ENCODE results near the gene SEC22C.

Gene SEC22C

GRCh38 chr3:42533161-42533897 is 48.4 kb downstream of the SEC22C start:
- no peaks in the 10 kb centered on the region for H3K27me3 ChIP-seq (ENCODE audit: control insufficient read depth in 1 of 2, insufficient read depth in 2 of 2, low read length in 2 of 2)
- H3K36me3 ChIP-seq (ENCODE audit: control insufficient read depth in 2 of 2, insufficient read depth in 2 of 2, low read length in 2 of 2), result no peaks in the 10 kb centered on the region
- no peak overlapping the region for H3K9ac ChIP-seq (ENCODE audit: low read length in 2 of 2)
- no peaks in the 10 kb centered on the region for H3K9me3 ChIP-seq (ENCODE audit: control insufficient read depth in 2 of 2, low read length in 2 of 2)
- H3K4me3 ChIP-seq (ENCODE audit: low read length in 2 of 2), result no peak overlapping the region
- H3K4me1 ChIP-seq (ENCODE audit: control insufficient read depth, insufficient read depth, low read length), result no peaks in the 10 kb centered on the region
- no peak overlapping the region for H3K27ac ChIP-seq (ENCODE audit: low read length)

GRCh38 chr3:42532229-42532628 is 49.5 kb downstream of the SEC22C start:
- H3K9me3 ChIP-seq (ENCODE audit: control insufficient read depth in 2 of 2, low read length in 2 of 2), result no peaks in the 10 kb centered on the region
- no peaks in the 10 kb centered on the region for H3K27me3 ChIP-seq (ENCODE audit: control insufficient read depth in 1 of 2, insufficient read depth in 2 of 2, low read length in 2 of 2)
- no peaks in the 10 kb centered on the region for H3K36me3 ChIP-seq (ENCODE audit: control insufficient read depth in 2 of 2, insufficient read depth in 2 of 2, low read length in 2 of 2)
- H3K4me3 ChIP-seq (ENCODE audit: low read length in 2 of 2), result no peak overlapping the region
- H3K9ac ChIP-seq (ENCODE audit: low read length in 2 of 2), result no peak overlapping the region
- H3K4me1 ChIP-seq (ENCODE audit: control insufficient read depth, insufficient read depth, low read length), result no peaks in the 10 kb centered on the region
- H3K27ac ChIP-seq (ENCODE audit: low read length), result no peak overlapping the region

- H3K4me1 ChIP-seq (ENCODE audit: control insufficient read depth, insufficient read depth, low read length), result no peaks in the 10 kb centered on the region
- H3K27ac ChIP-seq (ENCODE audit: low read length), result no peak overlapping the region
- no peaks in the 10 kb centered on the region for H3K9me3 ChIP-seq (ENCODE audit: control insufficient read depth in 2 of 2, low read length in 2 of 2)
Measured at GRCh38 chr3:42531470-42531869, 50.3 kb downstream of the SEC22C start.

GRCh38 chr3:42530073-42530472 is 51.7 kb downstream of the SEC22C start:
- no peaks in the 10 kb centered on the region for H3K4me1 ChIP-seq (ENCODE audit: control insufficient read depth, insufficient read depth, low read length)
- no peak overlapping the region for H3K27ac ChIP-seq (ENCODE audit: low read length)
- no peaks in the 10 kb centered on the region for H3K9me3 ChIP-seq (ENCODE audit: control insufficient read depth in 2 of 2, low read length in 2 of 2)
- no peak overlapping the region for H3K9ac ChIP-seq (ENCODE audit: low read length in 2 of 2)
- H3K4me3 ChIP-seq (ENCODE audit: low read length in 2 of 2), result no peak overlapping the region
- H3K36me3 ChIP-seq (ENCODE audit: control insufficient read depth in 2 of 2, insufficient read depth in 2 of 2, low read length in 2 of 2), result no peaks in the 10 kb centered on the region
- no peaks in the 10 kb centered on the region for H3K27me3 ChIP-seq (ENCODE audit: control insufficient read depth in 1 of 2, insufficient read depth in 2 of 2, low read length in 2 of 2)

More at GRCh38 chr3:42531470-42531869, 50.3 kb downstream of the SEC22C start:
- no peaks in the 10 kb centered on the region for H3K36me3 ChIP-seq (ENCODE audit: control insufficient read depth in 2 of 2, insufficient read depth in 2 of 2, low read length in 2 of 2)
- no peaks in the 10 kb centered on the region for H3K27me3 ChIP-seq (ENCODE audit: control insufficient read depth in 1 of 2, insufficient read depth in 2 of 2, low read length in 2 of 2)
- no peak overlapping the region for H3K4me3 ChIP-seq (ENCODE audit: low read length in 2 of 2)
- no peak overlapping the region for H3K9ac ChIP-seq (ENCODE audit: low read length in 2 of 2)

GRCh38 chr3:42529468-42529867 is 52.3 kb downstream of the SEC22C start:
- Histone ChIP-seq H3K9ac (ENCODE audit: low read length in 2 of 2) (no peak overlapping the region), H3K9me3 (ENCODE audit: control insufficient read depth in 2 of 2, low read length in 2 of 2) (no peaks in the 10 kb centered on the region), H3K36me3 (ENCODE audit: control insufficient read depth in 2 of 2, insufficient read depth in 2 of 2, low read length in 2 of 2) (no peaks in the 10 kb centered on the region), H3K4me1 (ENCODE audit: control insufficient read depth, insufficient read depth, low read length) (no peaks in the 10 kb centered on the region), H3K27me3 (ENCODE audit: control insufficient read depth in 1 of 2, insufficient read depth in 2 of 2, low read length in 2 of 2) (no peaks in the 10 kb centered on the region), H3K4me3 (ENCODE audit: low read length in 2 of 2) (no peak overlapping the region), H3K27ac (ENCODE audit: low read length) (no peak overlapping the region)

GRCh38 chr3:42527368-42527917 is 54.3 kb downstream of the SEC22C start:
- Histone ChIP-seq H3K27me3 (ENCODE audit: control insufficient read depth in 1 of 2, insufficient read depth in 2 of 2, low read length in 2 of 2) (no peaks in the 10 kb centered on the region), H3K9me3 (ENCODE audit: control insufficient read depth in 2 of 2, low read length in 2 of 2) (no peaks in the 10 kb centered on the region), H3K4me1 (ENCODE audit: control insufficient read depth, insufficient read depth, low read length) (no peaks in the 10 kb centered on the region), H3K36me3 (ENCODE audit: control insufficient read depth in 2 of 2, insufficient read depth in 2 of 2, low read length in 2 of 2) (no peaks in the 10 kb centered on the region), H3K4me3 (ENCODE audit: low read length in 2 of 2) (no peak overlapping the region), H3K27ac (ENCODE audit: low read length) (no peak overlapping the region), H3K9ac (ENCODE audit: low read length in 2 of 2) (no peak overlapping the region)

GRCh38 chr3:42526616-42527367 is 55.0 kb downstream of the SEC22C start:
- Histone ChIP-seq H3K9me3 (ENCODE audit: control insufficient read depth in 2 of 2, low read length in 2 of 2) (no peaks in the 10 kb centered on the region), H3K9ac (ENCODE audit: low read length in 2 of 2) (no peak overlapping the region), H3K4me1 (ENCODE audit: control insufficient read depth, insufficient read depth, low read length) (no peaks in the 10 kb centered on the region), H3K27ac (ENCODE audit: low read length) (no peak overlapping the region), H3K4me3 (ENCODE audit: low read length in 2 of 2) (no peak overlapping the region), H3K27me3 (ENCODE audit: control insufficient read depth in 1 of 2, insufficient read depth in 2 of 2, low read length in 2 of 2) (no peaks in the 10 kb centered on the region), H3K36me3 (ENCODE audit: control insufficient read depth in 2 of 2, insufficient read depth in 2 of 2, low read length in 2 of 2) (no peaks in the 10 kb centered on the region)

- no peak overlapping the region for H3K9ac ChIP-seq (ENCODE audit: low read length in 2 of 2)
- H3K4me3 ChIP-seq (ENCODE audit: low read length in 2 of 2), result no peak overlapping the region
- H3K27ac ChIP-seq (ENCODE audit: low read length), result no peak overlapping the region
- no peaks in the 10 kb centered on the region for H3K27me3 ChIP-seq (ENCODE audit: control insufficient read depth in 1 of 2, insufficient read depth in 2 of 2, low read length in 2 of 2)
- no peaks in the 10 kb centered on the region for H3K36me3 ChIP-seq (ENCODE audit: control insufficient read depth in 2 of 2, insufficient read depth in 2 of 2, low read length in 2 of 2)
- no peaks in the 10 kb centered on the region for H3K4me1 ChIP-seq (ENCODE audit: control insufficient read depth, insufficient read depth, low read length)
- no peaks in the 10 kb centered on the region for H3K9me3 ChIP-seq (ENCODE audit: control insufficient read depth in 2 of 2, low read length in 2 of 2)
Measured at GRCh38 chr3:42525736-42526345, 55.9 kb downstream of the SEC22C start.

- Histone ChIP-seq H3K9ac (ENCODE audit: low read length in 2 of 2) (no peak overlapping the region), H3K4me1 (ENCODE audit: control insufficient read depth, insufficient read depth, low read length) (no peaks in the 10 kb centered on the region), H3K9me3 (ENCODE audit: control insufficient read depth in 2 of 2, low read length in 2 of 2) (no peaks in the 10 kb centered on the region), H3K36me3 (ENCODE audit: control insufficient read depth in 2 of 2, insufficient read depth in 2 of 2, low read length in 2 of 2) (no peaks in the 10 kb centered on the region), H3K27me3 (ENCODE audit: control insufficient read depth in 1 of 2, insufficient read depth in 2 of 2, low read length in 2 of 2) (no peaks in the 10 kb centered on the region), H3K4me3 (ENCODE audit: low read length in 2 of 2) (no peak overlapping the region), H3K27ac (ENCODE audit: low read length) (no peak overlapping the region)
Measured at GRCh38 chr3:42525212-42525611, 56.6 kb downstream of the SEC22C start.

GRCh38 chr3:42524751-42525150 is 57.0 kb downstream of the SEC22C start:
- H3K27ac ChIP-seq (ENCODE audit: low read length), result no peak overlapping the region
- H3K27me3 ChIP-seq (ENCODE audit: control insufficient read depth in 1 of 2, insufficient read depth in 2 of 2, low read length in 2 of 2), result no peaks in the 10 kb centered on the region
- H3K36me3 ChIP-seq (ENCODE audit: control insufficient read depth in 2 of 2, insufficient read depth in 2 of 2, low read length in 2 of 2), result no peaks in the 10 kb centered on the region
- H3K9ac ChIP-seq (ENCODE audit: low read length in 2 of 2), result no peak overlapping the region
- no peaks in the 10 kb centered on the region for H3K9me3 ChIP-seq (ENCODE audit: control insufficient read depth in 2 of 2, low read length in 2 of 2)
- no peaks in the 10 kb centered on the region for H3K4me1 ChIP-seq (ENCODE audit: control insufficient read depth, insufficient read depth, low read length)
- no peak overlapping the region for H3K4me3 ChIP-seq (ENCODE audit: low read length in 2 of 2)
